Endothelial cell of umbilical vein (primary cell): Measurements from ENCODE around the gene SARS1.

Experiments
- EZH2 ChIP-seq: IDR thresholded peaks from 2 replicates; pipeline ENCODE4 v1.6.1; 2012; ENCODE audit warnings: borderline replicate concordance, low read depth, mild to moderate bottlenecking, moderate library complexity, low read length, inconsistent platforms; ENCODE audit not compliant: severe bottlenecking
- TF ChIP-seq, protein P1 (sequence below), 2 donors: IDR thresholded peaks; 1 replicate in 1 of 2; 2 replicates in 1 of 2; pipeline ENCODE4 v1.5.1; 2011; ENCODE audit warnings: low read length in 2 of 2, mild to moderate bottlenecking in 2 of 2, moderate library complexity in 2 of 2, control low read depth in 1 of 2, inconsistent platforms in 1 of 2, low read depth in 1 of 2; ENCODE audit not compliant: insufficient read depth in 1 of 2; ENCODE audit errors: extremely low read depth in 1 of 2

DNA sequence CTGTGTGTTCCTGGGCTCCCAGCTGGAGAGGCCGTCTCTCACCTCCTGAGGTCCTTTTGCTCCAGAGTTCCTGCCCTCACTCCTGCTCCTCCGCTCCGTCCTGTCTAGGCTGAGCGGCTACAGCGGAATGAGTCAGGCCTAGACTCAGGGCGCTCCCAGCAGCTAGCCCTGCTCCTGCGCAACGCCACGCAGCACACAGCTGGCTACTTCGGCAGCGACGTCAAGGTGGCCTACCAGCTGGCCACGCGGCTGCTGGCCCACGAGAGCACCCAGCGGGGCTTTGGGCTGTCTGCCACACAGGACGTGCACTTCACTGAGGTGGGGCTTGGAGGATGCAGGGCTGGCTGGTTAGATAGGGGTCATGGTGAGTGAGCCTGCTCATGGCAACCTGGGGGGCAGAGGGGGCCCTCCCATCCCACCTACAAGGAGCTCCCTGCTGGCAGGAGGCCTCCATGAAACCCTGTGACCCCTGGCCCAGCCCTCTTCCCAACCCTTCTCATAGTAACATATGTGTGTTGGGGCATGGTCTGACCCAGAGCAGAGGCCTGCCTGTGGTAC, 54.1 kb downstream of the SARS1 start:
- TF ChIP-seq, protein P1, sequence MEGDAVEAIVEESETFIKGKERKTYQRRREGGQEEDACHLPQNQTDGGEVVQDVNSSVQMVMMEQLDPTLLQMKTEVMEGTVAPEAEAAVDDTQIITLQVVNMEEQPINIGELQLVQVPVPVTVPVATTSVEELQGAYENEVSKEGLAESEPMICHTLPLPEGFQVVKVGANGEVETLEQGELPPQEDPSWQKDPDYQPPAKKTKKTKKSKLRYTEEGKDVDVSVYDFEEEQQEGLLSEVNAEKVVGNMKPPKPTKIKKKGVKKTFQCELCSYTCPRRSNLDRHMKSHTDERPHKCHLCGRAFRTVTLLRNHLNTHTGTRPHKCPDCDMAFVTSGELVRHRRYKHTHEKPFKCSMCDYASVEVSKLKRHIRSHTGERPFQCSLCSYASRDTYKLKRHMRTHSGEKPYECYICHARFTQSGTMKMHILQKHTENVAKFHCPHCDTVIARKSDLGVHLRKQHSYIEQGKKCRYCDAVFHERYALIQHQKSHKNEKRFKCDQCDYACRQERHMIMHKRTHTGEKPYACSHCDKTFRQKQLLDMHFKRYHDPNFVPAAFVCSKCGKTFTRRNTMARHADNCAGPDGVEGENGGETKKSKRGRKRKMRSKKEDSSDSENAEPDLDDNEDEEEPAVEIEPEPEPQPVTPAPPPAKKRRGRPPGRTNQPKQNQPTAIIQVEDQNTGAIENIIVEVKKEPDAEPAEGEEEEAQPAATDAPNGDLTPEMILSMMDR (IDR thresholded peaks at IDR 0.05; ENCODE audit: extremely low read depth in 1 of 2, insufficient read depth in 1 of 2, low read depth in 1 of 2, low read length in 2 of 2) = no peak
- TF ChIP-seq EZH2 = no peak
